Right lobe of liver (tissue), 6 donors: ENCODE measurements around the gene HOXB7. TPM values are rescaled to one million over a fixed set of nuclear protein-coding genes. Genes with fewer than 3 reads are reported as not detected.

Experiments used
- ATAC-seq, 4 donors: fragments of 200-7000 bp; cut with Tn5 transposase; one replicate each; pipeline ENCODE4 v1.9.1; 2020; ENCODE audit warnings: mild to moderate bottlenecking in 4 of 4, moderate library complexity in 4 of 4
- DNase-seq, 3 donors: peaks; one replicate each; pipeline ENCODE4 v3.0.0-alpha.2; 2020
- H3K27ac ChIP-seq, 3 donors: fragments of 200-600 bp; one replicate each; pipeline ENCODE4 v1.8.0; 2022
- H3K27me3 ChIP-seq, 2 donors: fragments of 200-600 bp; one replicate each; pipeline ENCODE4 v1.8.0; 2022
- H3K36me3 ChIP-seq, 4 donors: fragments of 200-600 bp; sonication (generic) in 1 of 4; one replicate each; pipeline versions ENCODE4 v1.5.1 to v1.8.0; 2017 to 2022; ENCODE audit warnings: control low read depth in 1 of 4
- H3K4me1 ChIP-seq, 4 donors: fragments of 200-600 bp; sonication (generic) in 1 of 4; one replicate each; pipeline versions ENCODE4 v1.5.1 to v1.8.0; 2017 to 2022; ENCODE audit warnings: control low read depth in 1 of 4
- H3K4me3 ChIP-seq, 3 donors: fragments of 200-600 bp; one replicate each; pipeline ENCODE4 v1.8.0; 2022
- H3K9me3 ChIP-seq, 4 donors: fragments of 200-600 bp; sonication (generic) in 1 of 4; one replicate each; pipeline versions ENCODE4 v1.5.1 to v1.8.0; 2017 to 2022; ENCODE audit warnings: control low read depth in 1 of 4
- POLR2A ChIP-seq: fragments of 450-650 bp; IDR thresholded peaks from one replicate; pipeline ENCODE4 v1.6.1; 2017; ENCODE audit warnings: antibody characterized with exemption, mild to moderate bottlenecking
- WGBS: methylation state at CpG from one replicate; pipeline ENCODE4 v1.1.6; 2018; ENCODE audit warnings: low coverage, low lambda C conversion rate; ENCODE audit not compliant: insufficient coverage; ENCODE audit errors: missing lambda C conversion rate; 5-methylcytosine and 5-hydroxymethylcytosine counted together
- intact Hi-C, 2 donors: fragments of 100-400 bp; cut with DNase I; formaldehyde crosslinking; loops; one replicate each; pipeline versions ENCODE4 v1.11.2 to v1.14.1; 2022
- total RNA-seq, 6 experiments: library from RNA; depleted of rRNA in 2 of 6; stranded (reverse); fragments of >200 nt in 2 of 6; fragmentation: NEBNext Ultra II Directional in 3 of 6; extraction: Animal tissue kit (Norgen Biotek cat#: 25700) in 3 of 6; gene quantifications; one replicate each; pipeline versions ENCODE4 v1.1.0 to v1.2.4, GENCODE V29; 2016 to 2023
- TF ChIP-seq, protein P1 (sequence below), 4 donors: fragments of 200-600 bp in 3 of 4; fragments of 450-650 bp in 1 of 4; IDR thresholded peaks; one replicate each; pipeline versions ENCODE4 v1.5.1 to v1.8.0; 2016 to 2022; ENCODE audit warnings: antibody characterized with exemption in 4 of 4, mild to moderate bottlenecking in 2 of 4
- donor health status: DM: no; HTN: yes; CAD: no.
- donor health status: DM: no; HTN: no; CAD: no.
- donor health status: DM: no; HTN: no; CAD: no.
- donor health status: DM: no; HTN: yes; CAD: no.
- donor health status: DM: no; HTN: yes; CAD: no.

Gene HOXB7
- total RNA-seq, 6 experiments from 2014 or later, result 0.16 to 0.79 (median 0.30) TPM; not detected in 2

GRCh38 chr17:48563385-48563838 lies 47.4 kb downstream of the HOXB7 start:
- intact Hi-C loops, result no loop called here
- Histone ChIP-seq H3K27me3 (peaks cover 0 to 9% of the 10 kb centered on the region in 2 donors), H3K4me3 (no peak overlapping the region), H3K4me1 (no peaks in the 10 kb centered on the region), H3K36me3 (no peaks in the 10 kb centered on the region), H3K27ac (peak overlapping the region in 1 of 3 donors; percentile 4), H3K9me3 (no peaks in the 10 kb centered on the region)
- ATAC-seq (no peak), DNase-seq (no peak)
- TF ChIP-seq, protein P1, sequence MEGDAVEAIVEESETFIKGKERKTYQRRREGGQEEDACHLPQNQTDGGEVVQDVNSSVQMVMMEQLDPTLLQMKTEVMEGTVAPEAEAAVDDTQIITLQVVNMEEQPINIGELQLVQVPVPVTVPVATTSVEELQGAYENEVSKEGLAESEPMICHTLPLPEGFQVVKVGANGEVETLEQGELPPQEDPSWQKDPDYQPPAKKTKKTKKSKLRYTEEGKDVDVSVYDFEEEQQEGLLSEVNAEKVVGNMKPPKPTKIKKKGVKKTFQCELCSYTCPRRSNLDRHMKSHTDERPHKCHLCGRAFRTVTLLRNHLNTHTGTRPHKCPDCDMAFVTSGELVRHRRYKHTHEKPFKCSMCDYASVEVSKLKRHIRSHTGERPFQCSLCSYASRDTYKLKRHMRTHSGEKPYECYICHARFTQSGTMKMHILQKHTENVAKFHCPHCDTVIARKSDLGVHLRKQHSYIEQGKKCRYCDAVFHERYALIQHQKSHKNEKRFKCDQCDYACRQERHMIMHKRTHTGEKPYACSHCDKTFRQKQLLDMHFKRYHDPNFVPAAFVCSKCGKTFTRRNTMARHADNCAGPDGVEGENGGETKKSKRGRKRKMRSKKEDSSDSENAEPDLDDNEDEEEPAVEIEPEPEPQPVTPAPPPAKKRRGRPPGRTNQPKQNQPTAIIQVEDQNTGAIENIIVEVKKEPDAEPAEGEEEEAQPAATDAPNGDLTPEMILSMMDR (IDR thresholded peaks at IDR 0.05), result no peak
- no peak for TF ChIP-seq POLR2A
- WGBS, result 22% methylated on average over 4 of the region's 6 CpGs

- intact Hi-C loops, result no loop called here
- TF ChIP-seq, protein P1 (IDR thresholded peaks at IDR 0.05), result no peak
- no peak for TF ChIP-seq POLR2A
- DNase-seq, result no peak
- Histone ChIP-seq H3K27ac (no peak overlapping the region), H3K27me3 (peaks cover 0 to 9% of the 10 kb centered on the region in 2 donors), H3K4me1 (no peaks in the 10 kb centered on the region), H3K4me3 (no peak overlapping the region), H3K9me3 (no peaks in the 10 kb centered on the region), H3K36me3 (no peaks in the 10 kb centered on the region)
- 34% methylated on average over 5 of the region's 5 CpGs for WGBS
- no peak for ATAC-seq
Observed at GRCh38 chr17:48562934-48563333, 47.9 kb downstream of the HOXB7 start.

GRCh38 chr17:48561884-48562810 lies 48.7 kb downstream of the HOXB7 start:
- Histone ChIP-seq H3K36me3 (no peaks in the 10 kb centered on the region), H3K9me3 (no peaks in the 10 kb centered on the region), H3K27ac (no peak overlapping the region), H3K4me1 (no peaks in the 10 kb centered on the region), H3K4me3 (no peak overlapping the region), H3K27me3 (peaks cover 0 to 9% of the 10 kb centered on the region in 2 donors)
- 21% methylated on average over 15 of the region's 15 CpGs for WGBS
- DNase-seq, result no peak
- no peak for TF ChIP-seq POLR2A
- TF ChIP-seq, protein P1 (IDR thresholded peaks at IDR 0.05), result no peak
- no peak for ATAC-seq
- intact Hi-C loops, result no loop called here

DNA sequence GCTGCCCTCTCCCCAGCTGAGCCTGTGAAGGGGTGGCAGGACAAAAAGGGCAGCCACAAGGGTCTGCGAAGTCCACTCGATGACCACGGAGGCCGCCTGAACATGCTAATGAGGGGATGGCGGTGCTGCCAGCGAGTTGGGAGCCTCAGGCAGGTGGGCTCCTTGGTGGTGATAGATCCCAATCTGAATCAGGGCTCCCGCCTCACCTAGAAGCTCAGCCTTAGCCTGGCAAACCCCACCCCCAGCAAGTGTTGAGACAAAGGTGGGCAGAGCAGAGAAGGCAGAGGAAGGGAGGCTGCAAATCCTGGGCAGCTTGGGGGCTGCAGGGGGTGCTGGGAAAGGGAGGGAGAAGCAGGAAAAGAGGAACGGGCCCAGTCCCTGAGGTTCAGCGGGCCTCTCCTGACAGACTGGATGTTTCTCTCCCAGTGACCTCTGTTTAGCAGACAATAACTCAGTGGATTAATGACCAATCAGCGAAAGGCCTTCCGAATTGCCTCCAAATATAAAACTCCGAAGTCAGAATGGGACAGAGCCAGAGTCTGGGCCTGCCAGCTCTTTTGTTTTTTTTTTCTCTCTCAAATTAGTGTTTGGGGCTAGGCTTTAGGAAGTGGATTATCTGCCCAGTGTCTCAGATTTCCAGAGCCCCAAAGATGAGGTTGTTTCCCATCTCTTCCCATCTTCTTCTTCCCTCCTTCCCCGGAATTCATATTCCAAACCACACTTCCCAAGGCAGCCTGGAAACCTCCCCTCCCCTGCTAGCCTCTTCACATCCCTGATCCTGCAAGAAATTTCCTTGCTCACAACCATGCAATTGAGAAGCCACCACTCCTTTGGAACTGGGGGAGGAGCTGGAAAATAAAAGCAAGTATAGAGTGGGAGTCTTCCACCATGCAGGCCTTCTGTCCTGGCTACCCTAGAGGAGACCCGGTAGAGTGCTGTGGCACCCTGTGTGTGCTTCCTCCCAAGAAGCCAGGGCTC lies 50.7 kb downstream of the HOXB7 start:
- H3K4me1 ChIP-seq, result no peaks in the 10 kb centered on the region
- peaks cover 0 to 9% of the 10 kb centered on the region in 2 donors for H3K27me3 ChIP-seq
- H3K36me3 ChIP-seq, result no peaks in the 10 kb centered on the region
- ATAC-seq, result peak in 1 of 4 donors; percentile 8
- intact Hi-C loops, result no loop called here
- no peak for TF ChIP-seq POLR2A
- no peak overlapping the region for H3K4me3 ChIP-seq
- H3K9me3 ChIP-seq, result no peaks in the 10 kb centered on the region
- no peak for DNase-seq
- WGBS, result 27% methylated on average over 6 of the region's 14 CpGs
- peak overlapping the region in 1 of 3 donors; percentile 1 for H3K27ac ChIP-seq
